IPS DF 6.9 (cell line): Measurements from ENCODE around the gene CFAP141.

Experiments used
- DNase-seq: peaks from one replicate; pipeline ENCODE4 v3.0.0-alpha.2; 2013; ENCODE audit warnings: low read depth, low spot score
- H3K27ac ChIP-seq: one replicate; pipeline ENCODE4 v1.5.1; 2013; ENCODE audit warnings: low read length, control low read depth
- H3K27me3 ChIP-seq: 2 replicates; pipeline ENCODE4 v1.6.1; 2013; ENCODE audit warnings: mild to moderate bottlenecking, low read length; ENCODE audit not compliant: control insufficient read depth, insufficient read depth
- H3K36me3 ChIP-seq: 2 replicates; pipeline ENCODE4 v1.6.1; 2013; ENCODE audit warnings: low read length; ENCODE audit not compliant: control insufficient read depth, insufficient read depth
- H3K4me1 ChIP-seq: 2 replicates; pipeline ENCODE4 v1.6.1; 2013; ENCODE audit warnings: low read length; ENCODE audit not compliant: control insufficient read depth, insufficient read depth
- H3K4me3 ChIP-seq: 2 replicates; pipeline ENCODE4 v1.5.1; 2013; ENCODE audit warnings: mild to moderate bottlenecking, low read length
- H3K9me3 ChIP-seq: 2 replicates; pipeline ENCODE4 v1.6.1; 2013; ENCODE audit warnings: low read length, inconsistent platforms; ENCODE audit not compliant: control insufficient read depth, insufficient read depth
- WGBS: extraction: QIAGEN DNeasy Blood & Tissue Kit; methylation state at CpG from one replicate; pipeline ENCODE4 v1.1.7; 2013; ENCODE audit warnings: mixed read lengths, missing lambda C conversion rate; ENCODE audit not compliant: insufficient read length, insufficient coverage; 5-methylcytosine and 5-hydroxymethylcytosine counted together

The CFAP141 gene

GRCh38 chr1:154225370-154225769 lies 19.2 kb upstream of the CFAP141 start:
- Histone ChIP-seq H3K27me3 (no peaks in the 10 kb centered on the region), H3K36me3 (peaks cover 8% of the 10 kb centered on the region; the same call in 1 of the 2 replicates), H3K4me1 (no peaks in the 10 kb centered on the region), H3K27ac (no peak overlapping the region), H3K4me3 (no peak overlapping the region), H3K9me3 (no peaks in the 10 kb centered on the region)
- no peak for DNase-seq
- WGBS = no CpG with 5 or more reads among the region's 2 CpGs

- no peak for DNase-seq
- H3K4me3 ChIP-seq = no peak overlapping the region
- H3K27ac ChIP-seq = no peak overlapping the region
- peaks cover under 1% of the 10 kb centered on the region; the same call in 1 of the 2 replicates for H3K36me3 ChIP-seq
- no peaks in the 10 kb centered on the region for H3K9me3 ChIP-seq
- H3K27me3 ChIP-seq = no peaks in the 10 kb centered on the region
- WGBS = no CpG with 5 or more reads among the region's 2 CpGs
- no peaks in the 10 kb centered on the region for H3K4me1 ChIP-seq
These were observed 17.5 kb upstream of the CFAP141 start for GRCh38 chr1:154223621-154224020.

DNA sequence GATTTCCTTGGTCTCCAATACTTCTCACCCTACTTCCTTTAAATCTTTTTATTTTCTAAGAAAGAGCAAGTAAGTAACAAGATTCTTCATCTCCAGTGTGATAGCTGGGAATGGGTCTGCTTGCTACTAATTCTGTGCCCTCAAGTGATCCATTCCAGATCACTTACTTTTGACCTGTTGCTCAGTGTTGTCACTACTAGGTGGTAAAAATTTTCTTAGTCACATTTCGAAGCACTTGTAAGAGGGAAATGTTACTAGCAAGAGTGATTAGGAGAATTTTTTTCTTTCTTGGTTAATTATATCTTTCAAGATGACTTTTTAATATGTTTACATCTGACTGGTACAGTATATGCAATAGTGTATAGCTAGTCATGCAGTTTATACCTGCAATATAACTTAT lies 16.8 kb upstream of the CFAP141 start:
- Histone ChIP-seq H3K4me3 (no peak overlapping the region), H3K4me1 (no peaks in the 10 kb centered on the region), H3K27ac (no peak overlapping the region), H3K27me3 (no peaks in the 10 kb centered on the region), H3K9me3 (no peaks in the 10 kb centered on the region), H3K36me3 (peaks cover 4% of the 10 kb centered on the region; the same call in 1 of the 2 replicates)
- DNase-seq = no peak
- WGBS = no CpG with 5 or more reads among the region's 1 CpG

GRCh38 chr1:154222518-154222917 lies 16.4 kb upstream of the CFAP141 start:
- Histone ChIP-seq H3K27ac (no peak overlapping the region), H3K9me3 (no peaks in the 10 kb centered on the region), H3K4me3 (no peak overlapping the region), H3K36me3 (peaks cover 5% of the 10 kb centered on the region; the same call in 1 of the 2 replicates), H3K27me3 (no peaks in the 10 kb centered on the region), H3K4me1 (no peaks in the 10 kb centered on the region)
- no CpG with 5 or more reads among the region's 1 CpG for WGBS
- no peak for DNase-seq

- Histone ChIP-seq H3K4me1 (no peaks in the 10 kb centered on the region), H3K36me3 (peaks cover 6% of the 10 kb centered on the region; the same call in 1 of the 2 replicates)
- no peak for DNase-seq
These were observed 15.3 kb upstream of the CFAP141 start for GRCh38 chr1:154221278-154222001.

GRCh38 chr1:154220970-154221277 lies 14.8 kb upstream of the CFAP141 start:
- H3K9me3 ChIP-seq = no peaks in the 10 kb centered on the region
- H3K4me1 ChIP-seq = no peaks in the 10 kb centered on the region
- peak overlapping the region; percentile 94 for H3K4me3 ChIP-seq
- no peak for DNase-seq
- H3K36me3 ChIP-seq = peaks cover 6% of the 10 kb centered on the region; the same call in 1 of the 2 replicates
- no peak overlapping the region for H3K27ac ChIP-seq
- WGBS = no CpG with 5 or more reads among the region's 33 CpGs
- H3K27me3 ChIP-seq = no peaks in the 10 kb centered on the region

More at GRCh38 chr1:154221278-154222001, 15.3 kb upstream of the CFAP141 start:
- H3K4me3 ChIP-seq = peak overlapping the region; percentile 94
- no peaks in the 10 kb centered on the region for H3K27me3 ChIP-seq
- no peak overlapping the region for H3K27ac ChIP-seq
- WGBS = no CpG with 5 or more reads among the region's 28 CpGs
- no peaks in the 10 kb centered on the region for H3K9me3 ChIP-seq

DNA sequence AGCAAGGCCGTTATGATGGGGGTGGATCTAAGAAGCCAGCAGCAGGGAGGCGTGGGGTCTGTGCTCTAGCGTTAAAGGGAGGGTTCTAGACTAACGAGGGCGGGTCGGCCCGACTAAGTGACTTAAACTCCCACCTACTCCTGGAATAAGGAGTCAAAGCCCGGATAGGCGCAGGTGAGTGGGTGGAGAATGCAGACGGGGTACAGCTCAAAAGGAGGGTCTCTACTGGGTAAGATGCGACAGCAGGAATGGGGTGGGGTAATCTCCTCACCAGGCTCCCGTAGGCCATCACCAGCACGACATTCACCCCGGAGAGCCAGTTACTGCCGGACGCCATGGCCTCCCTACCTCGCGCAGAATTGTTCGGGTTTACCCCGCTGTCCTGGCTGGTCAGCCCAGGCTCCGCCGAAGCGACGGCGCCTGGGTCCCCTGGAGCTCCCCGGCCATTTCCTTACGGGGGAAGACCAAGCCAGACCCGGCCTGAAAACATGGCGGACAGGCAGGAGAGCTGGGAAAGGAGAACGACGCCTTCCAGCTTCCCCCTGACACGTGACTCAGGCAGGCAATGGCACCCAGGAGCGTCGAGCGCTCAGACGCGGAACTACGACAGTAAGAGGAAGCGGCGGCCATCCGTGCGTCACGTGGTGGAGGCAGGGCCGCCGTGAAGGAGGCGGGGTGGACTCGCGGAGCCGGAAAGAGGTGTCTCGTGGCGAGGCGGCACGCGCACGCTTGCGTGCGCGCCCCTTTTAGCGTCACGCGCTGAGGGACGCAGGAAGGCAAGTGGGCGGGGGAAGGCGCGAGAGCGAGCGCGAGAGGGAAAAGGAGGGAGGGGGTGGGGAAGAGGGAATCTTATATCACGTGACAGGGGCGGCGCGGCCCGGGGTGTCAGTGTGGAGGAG lies 14.2 kb upstream of the CFAP141 start, which contains the start of gene UBAP2L:
TSS of gene UBAP2L (plus strand) at position 885 of the 899 bp plus-strand sequence. CDS start 4,169 bp downstream, outside the sequence.
- peak; percentile 98 for DNase-seq
- H3K36me3 ChIP-seq = peaks cover 6% of the 10 kb centered on the region; the same call in 1 of the 2 replicates
- H3K27ac ChIP-seq = peak within 1 kb of the TSS; percentile 50
- H3K4me1 ChIP-seq = no peaks in the 10 kb centered on the region
- H3K9me3 ChIP-seq = no peaks in the 10 kb centered on the region
- peak within 1 kb of the TSS; percentile 94 for H3K4me3 ChIP-seq
- WGBS = no CpG with 5 or more reads among the region's 73 CpGs
- no peaks in the 10 kb centered on the region for H3K27me3 ChIP-seq

DNA sequence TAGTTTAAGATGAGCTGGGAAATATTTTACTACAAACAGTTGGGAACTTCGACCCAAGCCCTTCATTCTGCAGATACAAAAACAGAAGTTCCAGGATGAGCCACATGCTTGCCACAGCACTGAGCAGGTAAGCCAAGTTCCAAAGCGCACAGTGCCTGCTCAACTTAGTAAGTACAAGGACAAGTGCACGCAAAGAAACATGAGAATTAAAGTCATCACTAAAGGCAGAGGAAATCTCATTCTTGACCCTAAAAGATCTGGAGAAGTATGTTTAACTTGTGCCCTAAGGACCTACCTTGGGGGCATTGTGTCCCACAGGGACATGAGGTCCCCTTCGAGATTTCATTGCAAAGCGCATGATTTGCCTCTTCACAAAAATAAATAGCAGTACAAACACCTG lies 13.4 kb upstream of the CFAP141 start:
- no peak for DNase-seq
- H3K4me1 ChIP-seq = no peaks in the 10 kb centered on the region
- WGBS = no CpG with 5 or more reads among the region's 5 CpGs

GRCh38 chr1:154218545-154218944 lies 12.4 kb upstream of the CFAP141 start:
- Histone ChIP-seq H3K9me3 (no peaks in the 10 kb centered on the region), H3K27ac (no peak overlapping the region), H3K36me3 (peaks cover 6% of the 10 kb centered on the region; the same call in 1 of the 2 replicates), H3K4me3 (no peak overlapping the region), H3K4me1 (no peaks in the 10 kb centered on the region), H3K27me3 (no peaks in the 10 kb centered on the region)
- no CpG with 5 or more reads among the region's 3 CpGs for WGBS
- no peak for DNase-seq

More for the DNA sequence above, 13.4 kb upstream of the CFAP141 start:
- peaks cover 6% of the 10 kb centered on the region; the same call in 1 of the 2 replicates for H3K36me3 ChIP-seq
- peak overlapping the region; percentile 94; the same call in 1 of the 2 replicates for H3K4me3 ChIP-seq
- H3K27ac ChIP-seq = no peak overlapping the region
- no peaks in the 10 kb centered on the region for H3K27me3 ChIP-seq
- no peaks in the 10 kb centered on the region for H3K9me3 ChIP-seq

GRCh38 chr1:154213274-154213673 lies 7.1 kb upstream of the CFAP141 start:
- no CpG with 5 or more reads among the region's 1 CpG for WGBS
- no peak overlapping the region for H3K27ac ChIP-seq
- no peak overlapping the region for H3K4me3 ChIP-seq
- H3K27me3 ChIP-seq = no peaks in the 10 kb centered on the region
- H3K4me1 ChIP-seq = no peaks in the 10 kb centered on the region
- H3K36me3 ChIP-seq = peaks cover 21% of the 10 kb centered on the region; the same call in 1 of the 2 replicates
- H3K9me3 ChIP-seq = no peaks in the 10 kb centered on the region
- no peak for DNase-seq
